IMR-90 (cell line): ENCODE data around the gene WNK4. TPM values are rescaled to one million over a fixed set of nuclear protein-coding genes. Genes with fewer than 3 reads are reported as not detected.

Source experiments
- ATAC-seq: fragments of 200-7000 bp; cut with Tn5 transposase; 2 replicates; pipeline ENCODE4 v1.9.1; 2020; ENCODE audit warnings: low read depth, mild to moderate bottlenecking, moderate library complexity
- BruUV-seq: library from RNA; stranded (reverse); fragments of 400-500 nt; replicated peaks from 2 replicates; lab custom pipeline; 2021; lab: Mats Ljungman, UMichigan
- CTCF ChIA-PET: fragments of 300-600 bp; formaldehyde crosslinking; extraction: SDS; loops from one replicate; lab custom pipeline; 2021; ENCODE audit warnings: antibody characterized with exemption; lab: Yijun Ruan, JAX
- POLR2A ChIA-PET: fragments of 300-600 bp; sonication (Branson Sonifier 250); formaldehyde crosslinking; loops from one replicate; lab custom pipeline; 2022; ENCODE audit warnings: antibody characterized with exemption; ENCODE audit not compliant: unreplicated experiment; lab: Charles Lee
- DNase-seq: peaks from one replicate; pipeline ENCODE4 v3.0.0; 2013
- H2AFZ ChIP-seq: replicated peaks from 2 replicates; pipeline ENCODE3; 2013; ENCODE audit warnings: low read length, mild to moderate bottlenecking; ENCODE audit not compliant: poor library complexity
- H2AK5ac ChIP-seq: 2 replicates; pipeline ENCODE4 v1.6.1; 2013; ENCODE audit warnings: low read depth, low read length, inconsistent platforms
- H2AK9ac ChIP-seq: replicated peaks from 2 replicates; pipeline ENCODE3; 2013; ENCODE audit warnings: mild to moderate bottlenecking, low read depth, low read length, moderate library complexity; ENCODE audit not compliant: poor library complexity
- H2BK120ac ChIP-seq: 2 replicates; pipeline ENCODE4 v1.6.1; 2013; ENCODE audit warnings: low read depth, low read length, inconsistent platforms
- H2BK15ac ChIP-seq: 3 replicates; pipeline ENCODE4 v1.6.1; 2013; ENCODE audit warnings: low read depth, low read length, inconsistent platforms
- H2BK20ac ChIP-seq: 2 replicates; pipeline ENCODE4 v1.6.1; 2013; ENCODE audit warnings: low read depth, mild to moderate bottlenecking, inconsistent platforms, low read length, moderate library complexity
- H2BK5ac ChIP-seq: 2 replicates; pipeline ENCODE4 v1.6.1; 2013; ENCODE audit warnings: mild to moderate bottlenecking, low read depth, low read length, inconsistent platforms; ENCODE audit not compliant: poor library complexity, severe bottlenecking
- H3K14ac ChIP-seq: replicated peaks from 2 replicates; pipeline ENCODE4 v1.6.1; 2013; ENCODE audit warnings: low read depth, low read length, inconsistent platforms
- H3K18ac ChIP-seq: 2 replicates; pipeline ENCODE4 v1.6.1; 2013; ENCODE audit warnings: low read depth, low read length, control low read depth
- H3K23ac ChIP-seq: 2 replicates; pipeline ENCODE4 v1.6.1; 2013; ENCODE audit warnings: low read depth, low read length, inconsistent platforms
- H3K27ac ChIP-seq: 2 replicates; pipeline ENCODE4 v1.5.1; 2013; ENCODE audit warnings: mild to moderate bottlenecking, control low read depth, low read length; ENCODE audit not compliant: insufficient read depth
- H3K27me3 ChIP-seq: 2 replicates; pipeline ENCODE4 v1.6.1; 2013; ENCODE audit warnings: low read length; ENCODE audit not compliant: control insufficient read depth, insufficient read depth
- H3K36me3 ChIP-seq: 2 replicates; pipeline ENCODE4 v1.6.1; 2013; ENCODE audit warnings: low read length, mixed read lengths; ENCODE audit not compliant: control insufficient read depth, insufficient read depth
- H3K4ac ChIP-seq: 2 replicates; pipeline ENCODE4 v1.6.1; 2013; ENCODE audit warnings: low read depth, low read length, inconsistent platforms
- H3K4me1 ChIP-seq: 2 replicates; pipeline ENCODE4 v1.6.1; 2013; ENCODE audit warnings: low read length, mixed read lengths; ENCODE audit not compliant: control insufficient read depth, insufficient read depth
- H3K4me2 ChIP-seq: 2 replicates; pipeline ENCODE4 v1.6.1; 2013; ENCODE audit warnings: low read depth, mild to moderate bottlenecking, control low read depth, low read length, moderate library complexity
- H3K4me3 ChIP-seq: 2 replicates; pipeline ENCODE4 v1.5.1; 2013; ENCODE audit warnings: low read depth, mild to moderate bottlenecking, control low read depth, low read length, moderate library complexity; ENCODE audit not compliant: insufficient read depth
- H3K56ac ChIP-seq: 2 replicates; pipeline ENCODE4 v1.6.1; 2013; ENCODE audit warnings: low read length, inconsistent platforms; ENCODE audit not compliant: insufficient read depth; ENCODE audit errors: extremely low read depth
- H3K79me1 ChIP-seq, 2 experiments: 2 replicates each; pipeline ENCODE4 v1.6.1; 2013; ENCODE audit warnings: low read length in 2 of 2, inconsistent platforms in 1 of 2, low read depth in 1 of 2
- H3K9ac ChIP-seq: 2 replicates; pipeline ENCODE4 v1.6.1; 2013; ENCODE audit warnings: low read depth, low read length, control low read depth
- H3K9me1 ChIP-seq: 2 replicates; pipeline ENCODE4 v1.6.1; 2013; ENCODE audit warnings: low read length, inconsistent platforms; ENCODE audit not compliant: insufficient read depth
- H3K9me3 ChIP-seq: 2 replicates; pipeline ENCODE4 v1.6.1; 2013; ENCODE audit warnings: low read length; ENCODE audit not compliant: control insufficient read depth, insufficient read depth
- H4K20me1 ChIP-seq: 2 replicates; pipeline ENCODE4 v1.6.1; 2013; ENCODE audit warnings: low read length, inconsistent platforms; ENCODE audit not compliant: insufficient read depth
- H4K5ac ChIP-seq: 2 replicates; pipeline ENCODE4 v1.6.1; 2013; ENCODE audit warnings: mild to moderate bottlenecking, low read depth, low read length, control low read depth
- H4K8ac ChIP-seq, 2 experiments: 2 replicates each; pipeline ENCODE4 v1.6.1; 2013; ENCODE audit warnings: low read depth in 2 of 2, low read length in 2 of 2, control low read depth in 1 of 2, inconsistent platforms in 1 of 2
- H4K91ac ChIP-seq: 2 replicates; pipeline ENCODE4 v1.6.1; 2013; ENCODE audit warnings: low read depth, low read length, inconsistent platforms; ENCODE audit not compliant: insufficient read depth
- BHLHE40 ChIP-seq: fragments of 150-350 bp; IDR thresholded peaks from 2 replicates; pipeline ENCODE4 v1.6.1; 2016; ENCODE audit warnings: mild to moderate bottlenecking, low read depth, low read length
- CEBPB ChIP-seq: IDR thresholded peaks from 2 replicates; pipeline ENCODE4 v1.6.1; 2012; ENCODE audit warnings: low read depth, low read length, improper control_type of control experiment
- CHD1 ChIP-seq: IDR thresholded peaks from 2 replicates; pipeline ENCODE4 v1.6.1; 2012; ENCODE audit warnings: low read depth, low read length, improper control_type of control experiment
- CTCF ChIP-seq: conservative IDR thresholded peaks from 2 replicates; pipeline ENCODE4 v1.5.1; 2012; ENCODE audit warnings: mild to moderate bottlenecking, low read depth, low read length, improper control_type of control experiment
- ELK1 ChIP-seq: fragments of 150-350 bp; IDR thresholded peaks from 2 replicates; pipeline ENCODE4 v1.6.1; 2016; ENCODE audit warnings: low read depth, mild to moderate bottlenecking, low read length, moderate library complexity, borderline replicate concordance
- MAFK ChIP-seq: IDR thresholded peaks from 2 replicates; pipeline ENCODE4 v1.6.1; 2012; ENCODE audit warnings: low read depth, low read length, improper control_type of control experiment
- MAZ ChIP-seq: IDR thresholded peaks from 2 replicates; pipeline ENCODE4 v1.6.1; 2012; ENCODE audit warnings: low read depth, mild to moderate bottlenecking, low read length, improper control_type of control experiment, moderate library complexity, borderline replicate concordance
- MXI1 ChIP-seq: IDR thresholded peaks from 2 replicates; pipeline ENCODE4 v1.6.1; 2012; ENCODE audit warnings: low read depth, mild to moderate bottlenecking, low read length, moderate library complexity, borderline replicate concordance
- NFE2L2 ChIP-seq: fragments of 150-350 bp; IDR thresholded peaks from 2 replicates; pipeline ENCODE4 v1.6.1; 2016; ENCODE audit warnings: low read depth, mild to moderate bottlenecking, low read length
- RAD21 ChIP-seq: IDR thresholded peaks from 2 replicates; pipeline ENCODE4 v1.6.1; 2012; ENCODE audit warnings: low read length, improper control_type of control experiment
- RCOR1 ChIP-seq: IDR thresholded peaks from 2 replicates; pipeline ENCODE4 v1.6.1; 2012; ENCODE audit warnings: mild to moderate bottlenecking, low read length, improper control_type of control experiment; ENCODE audit not compliant: insufficient replicate concordance
- USF2 ChIP-seq: fragments of 150-350 bp; IDR thresholded peaks from 2 replicates; pipeline ENCODE4 v1.6.1; 2017; ENCODE audit warnings: mild to moderate bottlenecking, antibody characterized with exemption, low read length, low read depth
- WGBS, 2 experiments: methylation state at CpG; one replicate each; pipeline versions ENCODE4 v1.1.5 to v1.1.7; 2013; ENCODE audit warnings: missing lambda C conversion rate in 2 of 2; ENCODE audit not compliant: insufficient read length in 1 of 2; ENCODE audit errors: extremely low coverage in 2 of 2; 5-methylcytosine and 5-hydroxymethylcytosine counted together
- dilution Hi-C: fragments of 300-500 bp; cut with HindIII; formaldehyde crosslinking; loops from one replicate; pipeline ENCODE4 v1.14.3; 2018; ENCODE audit warnings: low sequenced_read_pairs; ENCODE audit not compliant: unreplicated experiment
- in situ Hi-C: fragments of 300-500 bp; cut with MboI; formaldehyde crosslinking; loops from 3 replicates; pipeline ENCODE4 v1.14.3; 2019; ENCODE audit warnings: low sequenced_read_pairs, inconsistent platforms, mixed read lengths
- intact Hi-C: fragments of 100-400 bp; cut with micrococcal nuclease; formaldehyde crosslinking; loops from 2 replicates; pipeline ENCODE4 v1.10.0; 2022
- polyA plus RNA-seq, 3 experiments: library from polyadenylated mRNA; depleted of rRNA; stranded (reverse); fragments of >200 nt; gene quantifications; 2 replicates each; pipeline ENCODE4 v1.2.3, GENCODE V29; 2012; ENCODE audit warnings: low replicate concordance in 1 of 3
- total RNA-seq: library from RNA; depleted of rRNA; stranded (reverse); fragments of >200 nt; gene quantifications from 2 replicates; pipeline ENCODE4 v1.2.3, GENCODE V29; 2012

The WNK4 gene
- total and polyA plus RNA-seq, 2 of the 4 experiments (the other 2 are of a cell fraction): 1.3 to 15.1 TPM

GRCh38 chr17:42774066-42774745 lies 6.2 kb upstream of the WNK4 start:
- Histone ChIP-seq H3K36me3 (peaks cover 22% of the 10 kb centered on the region), H2BK20ac (peak overlapping the region; percentile 64), H3K23ac (peak overlapping the region; percentile 61), H3K4me1 (peaks cover 2% of the 10 kb centered on the region; the same call in 1 of the 2 replicates), H3K18ac (peak overlapping the region; percentile 21; the same call in 1 of the 2 replicates), H3K27ac (peak overlapping the region; percentile 96), H3K14ac (peak overlapping the region; percentile 76), H3K27me3 (no peaks in the 10 kb centered on the region), H4K5ac (peak overlapping the region; percentile 92; the same call in 1 of the 2 replicates), H4K20me1 (no peaks in the 10 kb centered on the region), H4K8ac (peak overlapping the region; percentile 81 to 97), H3K9ac (peak overlapping the region; percentile 97), H2BK5ac (peak overlapping the region; percentile 90), H4K91ac (peak overlapping the region; percentile 95), H3K56ac (peak overlapping the region; percentile 97), H2AK9ac (peak overlapping the region; percentile 97), H2AK5ac (peak overlapping the region; percentile 94), H2BK15ac (peak overlapping the region; percentile 98; the same call in 2 of the 3 replicates), H3K9me1 (peaks cover 7% of the 10 kb centered on the region; the same call in 1 of the 2 replicates), H2AFZ (peak overlapping the region; percentile 90), H3K4me3 (peak overlapping the region; percentile 84), H2BK120ac (peak overlapping the region; percentile 75), H3K4me2 (peak overlapping the region; percentile 90), H3K4ac (peak overlapping the region; percentile 96), H3K79me1 (peaks cover 16 to 36% of the 10 kb centered on the region in 2 experiments; a peak in 3 of 4 replicates), H3K9me3 (no peaks in the 10 kb centered on the region)
- ChIA-PET CTCF (interaction anchor here (0.6 kb wide), 1 partner anchor 223 kb away, joined by 3 read pairs; no protein-coding TSS in a partner anchor), POLR2A (no interaction called here)
- intact Hi-C loops: no loop called here
- TF ChIP-seq CHD1: no peak
- no peak for TF ChIP-seq ELK1
- no peak for TF ChIP-seq RAD21
- TF ChIP-seq MAZ: no peak
- TF ChIP-seq BHLHE40: no peak
- TF ChIP-seq MXI1: no peak
- no peak for TF ChIP-seq CEBPB
- TF ChIP-seq MAFK: no peak
- TF ChIP-seq NFE2L2: no peak
- no peak for TF ChIP-seq USF2
- no peak for TF ChIP-seq CTCF
- TF ChIP-seq RCOR1: no peak
- in situ Hi-C loops: no loop called here
- TSS peak; percentile 77 for BruUV-seq
- ATAC-seq (peak; percentile 40), DNase-seq (peak; percentile 55)
- dilution Hi-C loops: no loop called here
- WGBS, 2 experiments: no CpG with 5 or more reads among the region's 3 CpGs
